HCT116 (cell line): ENCODE results near the gene CAPN10. TPM values are rescaled to one million over a fixed set of nuclear protein-coding genes. Genes with fewer than 3 reads are reported as not detected.

Source experiments
- ATAC-seq: fragments of 200-7000 bp; cut with Tn5 transposase; 2 replicates; pipeline ENCODE4 v1.9.1; 2020; ENCODE audit warnings: mild to moderate bottlenecking, moderate library complexity
- BruUV-seq: library from RNA; stranded (reverse); fragments of 400-500 nt; replicated peaks from 2 replicates; lab custom pipeline; 2021; lab: Mats Ljungman, UMichigan
- CTCF ChIA-PET: fragments of 300-600 bp; sonication (Branson Sonifier 250); formaldehyde crosslinking; loops from one replicate; lab custom pipeline; 2021; ENCODE audit warnings: antibody characterized with exemption; lab: Charles Lee
- POLR2A ChIA-PET: fragments of 300-600, 350-600 bp; sonication (Branson Sonifier 250); formaldehyde crosslinking; loops from one replicate; lab custom pipeline; 2021; ENCODE audit warnings: antibody characterized with exemption; lab: Charles Lee
- RAD21 ChIA-PET, 2 experiments: fragments of 300-600 bp; sonication (Branson Sonifier 250); formaldehyde crosslinking; loops; one replicate each; lab custom pipeline; 2023; ENCODE audit warnings: low total read pairs in 2 of 2; ENCODE audit not compliant: uncharacterized antibody in 2 of 2, unreplicated experiment in 2 of 2, low non-redundant PET in 1 of 2; lab: Charles Lee
- DNase-seq: peaks from one replicate; pipeline ENCODE4 v3.0.0-alpha.2; 2010; ENCODE audit warnings: low read depth, low spot score
- H2AFZ ChIP-seq: fragments of 200-600 bp; shearing (Covaris generic), sonication (generic); 2 replicates; pipeline ENCODE4 v1.6.1; 2017; ENCODE audit warnings: low read depth, mixed run types, mixed read lengths, antibody characterized with exemption, low read length; ENCODE audit not compliant: poor library complexity, severe bottlenecking
- H3K27ac ChIP-seq: 2 replicates; pipeline ENCODE4 v1.5.1; 2012; ENCODE audit warnings: low read depth, low read length
- H3K27me3 ChIP-seq: fragments of 200-600 bp; sonication (generic); 2 replicates; pipeline ENCODE4 v1.6.1; 2016; ENCODE audit warnings: mixed run types, low read length, mixed read lengths; ENCODE audit not compliant: insufficient read depth
- H3K36me3 ChIP-seq, 2 experiments: fragments of 200-500 bp in 1 of 2; fragments of 200-600 bp in 1 of 2; sonication (Bioruptor generic) in 1 of 2; sonication (generic) in 1 of 2; 2 replicates each; pipeline versions ENCODE4 v1.5.1 to v1.6.1; 2014 to 2016; ENCODE audit warnings: low read length in 2 of 2, inconsistent platforms in 1 of 2, mixed read lengths in 1 of 2, mixed run types in 1 of 2; ENCODE audit not compliant: insufficient read depth in 2 of 2, control insufficient read depth in 1 of 2
- H3K4me1 ChIP-seq, 2 experiments: fragments of 200-600 bp in 1 of 2; sonication (generic) in 1 of 2; 2 replicates each; pipeline versions ENCODE4 v1.5.1 to v1.6.1; 2012 to 2017; ENCODE audit warnings: low read length in 2 of 2, inconsistent platforms in 1 of 2, mild to moderate bottlenecking in 1 of 2, mixed read lengths in 1 of 2, mixed run types in 1 of 2, moderate library complexity in 1 of 2; ENCODE audit not compliant: insufficient read depth in 2 of 2, control insufficient read depth in 1 of 2
- H3K4me2 ChIP-seq: fragments of 200-600 bp; sonication (generic); 2 replicates; pipeline ENCODE4 v1.6.1; 2017; ENCODE audit warnings: mixed run types, low read length, mixed read lengths
- H3K4me3 ChIP-seq, 2 experiments: fragments of 200-600 bp in 1 of 2; sonication (generic) in 1 of 2; replicated peaks in 1 of 2; 2 replicates each; pipeline ENCODE4 v1.5.1; 2011 to 2016; ENCODE audit warnings: low read length in 2 of 2, control low read depth in 1 of 2, low read depth in 1 of 2, mild to moderate bottlenecking in 1 of 2, mixed read lengths in 1 of 2, mixed run types in 1 of 2
- H3K79me2 ChIP-seq: fragments of 200-600 bp; sonication (generic); 2 replicates; pipeline ENCODE4 v1.6.1; 2017; ENCODE audit warnings: mild to moderate bottlenecking, mixed run types, low read length, moderate library complexity, mixed read lengths; ENCODE audit not compliant: insufficient read depth
- H3K9ac ChIP-seq: fragments of 200-600 bp; sonication (generic); 2 replicates; pipeline ENCODE4 v1.6.1; 2016; ENCODE audit warnings: low read length, mixed read lengths
- H3K9me2 ChIP-seq: fragments of 200-600 bp; sonication (generic), shearing (Covaris generic); 2 replicates; pipeline ENCODE4 v1.6.1; 2017; ENCODE audit warnings: mixed run types, mild to moderate bottlenecking, moderate library complexity; ENCODE audit not compliant: insufficient read depth
- H3K9me3 ChIP-seq, 2 experiments: fragments of 200-500 bp in 1 of 2; fragments of 200-600 bp in 1 of 2; sonication (Bioruptor generic) in 1 of 2; sonication (generic) in 1 of 2; 2 replicates each; pipeline ENCODE4 v1.6.1; 2014 to 2017; ENCODE audit warnings: low read length in 2 of 2, mixed read lengths in 2 of 2, inconsistent platforms in 1 of 2, low read depth in 1 of 2, mild to moderate bottlenecking in 1 of 2, mixed run types in 1 of 2, moderate library complexity in 1 of 2; ENCODE audit not compliant: control insufficient read depth in 1 of 2, insufficient read depth in 1 of 2
- H4K20me1 ChIP-seq: fragments of 200-600 bp; sonication (generic), shearing (Covaris generic); 2 replicates; pipeline ENCODE4 v1.6.1; 2017; ENCODE audit warnings: mixed run types, mild to moderate bottlenecking, moderate library complexity; ENCODE audit not compliant: insufficient read depth
- CEBPB ChIP-seq: IDR thresholded peaks from 2 replicates; pipeline ENCODE4 v1.6.1; 2012; ENCODE audit warnings: low read depth
- CTCF ChIP-seq, 3 experiments: fragments of 200-600 bp in 1 of 3; sonication (generic) in 1 of 3; IDR thresholded peaks in 2 of 3; conservative IDR thresholded peaks in 1 of 3; 2 replicates each; pipeline ENCODE4 v1.5.1; 2012 to 2017; ENCODE audit warnings: low read depth in 2 of 3, low read length in 2 of 3, antibody characterized with exemption in 1 of 3, borderline replicate concordance in 1 of 3, control low read depth in 1 of 3, mild to moderate bottlenecking in 1 of 3, mixed read lengths in 1 of 3, mixed run types in 1 of 3, moderate library complexity in 1 of 3; ENCODE audit not compliant: insufficient read depth in 1 of 3
- EGR1 ChIP-seq: IDR thresholded peaks from 2 replicates; pipeline ENCODE4 v1.6.1; 2012; ENCODE audit warnings: low read depth
- EZH2 ChIP-seq: fragments of 200-600 bp; sonication (generic); IDR thresholded peaks from 2 replicates; pipeline ENCODE4 v1.6.1; 2017; ENCODE audit warnings: antibody characterized with exemption, mixed run types
- EZH2phosphoT487 ChIP-seq: fragments of 200-600 bp; IDR thresholded peaks from 2 replicates; pipeline ENCODE4 v1.6.1; 2018; ENCODE audit warnings: antibody characterized with exemption, borderline replicate concordance
- FOSL1 ChIP-seq: IDR thresholded peaks from 2 replicates; pipeline ENCODE4 v1.6.1; 2012; ENCODE audit warnings: low read depth
- JUND ChIP-seq: IDR thresholded peaks from 2 replicates; pipeline ENCODE4 v1.6.1; 2012
- SIN3A ChIP-seq: IDR thresholded peaks from 2 replicates; pipeline ENCODE4 v1.6.1; 2012; ENCODE audit warnings: low read depth
- TCF7L2 ChIP-seq: IDR thresholded peaks from 2 replicates; pipeline ENCODE4 v1.7.0; 2011; ENCODE audit warnings: borderline replicate concordance, inconsistent platforms; ENCODE audit not compliant: insufficient read depth, insufficient read length; ENCODE audit errors: extremely low read depth
- ZNF274 ChIP-seq: fragments of 200-500 bp; sonication (Bioruptor generic); IDR thresholded peaks from 2 replicates; pipeline ENCODE4 v1.6.1; 2014; ENCODE audit warnings: mild to moderate bottlenecking, low read depth, low read length, inconsistent platforms
- intact Hi-C: fragments of 100-400 bp; cut with micrococcal nuclease; formaldehyde crosslinking; loops from 2 replicates; pipeline ENCODE4 v1.10.0; 2022
- total RNA-seq: library from RNA; stranded (reverse); gene quantifications from one replicate; pipeline ENCODE4 v1.2.1, GENCODE V29; 2021; ENCODE audit not compliant: unreplicated experiment
- TF ChIP-seq, protein P1 (sequence below): IDR thresholded peaks from 2 replicates; pipeline ENCODE4 v1.6.1; 2012
- TF ChIP-seq, protein P2 (sequence below): IDR thresholded peaks from 2 replicates; pipeline ENCODE4 v1.6.1; 2012
- TF ChIP-seq, protein P3 (sequence below): IDR thresholded peaks from 2 replicates; pipeline ENCODE4 v1.6.1; 2011; ENCODE audit warnings: mild to moderate bottlenecking, low read length, moderate library complexity; ENCODE audit not compliant: insufficient replicate concordance; ENCODE audit errors: extremely low read depth

CAPN10 gene
- total RNA-seq, 1 experiment from 2014 or later: 40.7 TPM

DNA sequence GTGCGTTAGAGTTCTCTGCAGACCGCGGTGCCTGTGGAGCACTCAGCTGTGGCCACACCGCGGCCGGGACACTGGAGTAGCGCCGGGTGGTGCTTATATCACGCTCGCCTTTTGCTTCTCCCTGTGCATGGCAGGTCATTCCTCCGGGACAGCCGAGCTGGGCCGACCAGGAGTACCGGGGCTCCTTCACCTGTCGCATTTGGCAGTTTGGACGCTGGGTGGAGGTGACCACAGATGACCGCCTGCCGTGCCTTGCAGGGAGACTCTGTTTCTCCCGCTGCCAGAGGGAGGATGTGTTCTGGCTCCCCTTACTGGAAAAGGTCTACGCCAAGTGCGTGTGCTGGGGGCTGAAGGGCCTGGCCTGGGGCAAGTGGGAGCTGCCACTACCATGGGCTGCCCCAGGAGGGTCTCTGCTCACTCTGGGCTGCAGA lies 4.2 kb downstream of the CAPN10 start:
- no peaks in the 10 kb centered on the region for H3K9me2 ChIP-seq
- ChIA-PET CTCF (no interaction called here), RAD21 (no interaction called here), POLR2A (no interaction called here)
- no peak overlapping the region for H3K27ac ChIP-seq
- intact Hi-C loops: no loop called here
- H3K4me1 ChIP-seq: peaks cover 9 to 14% of the 10 kb centered on the region in 2 experiments
- H4K20me1 ChIP-seq: no peaks in the 10 kb centered on the region
- DNase-seq (no peak), ATAC-seq (no peak)
- peaks cover 3 to 9% of the 10 kb centered on the region in 2 experiments; a peak in 3 of 4 replicates for H3K36me3 ChIP-seq
- H3K27me3 ChIP-seq: no peaks in the 10 kb centered on the region
- TF ChIP-seq EZH2phosphoT487 (no peak), JUND (no peak), CEBPB (no peak), TCF7L2 (no peak), EZH2 (no peak), ZNF274 (no peak), SIN3A (no peak), EGR1 (no peak), FOSL1 (no peak), CTCF (IDR thresholded peaks at IDR 0.05 in 2 of 3, conservative IDR thresholded peaks at IDR 0.05 in 1 of 3; ENCODE audit: borderline replicate concordance in 1 of 3, insufficient read depth in 1 of 3, low read depth in 2 of 3, low read length in 2 of 3) (no peak)
- TF ChIP-seq, protein P1, sequence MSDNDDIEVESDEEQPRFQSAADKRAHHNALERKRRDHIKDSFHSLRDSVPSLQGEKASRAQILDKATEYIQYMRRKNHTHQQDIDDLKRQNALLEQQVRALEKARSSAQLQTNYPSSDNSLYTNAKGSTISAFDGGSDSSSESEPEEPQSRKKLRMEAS: no peak
- TF ChIP-seq, protein P2, sequence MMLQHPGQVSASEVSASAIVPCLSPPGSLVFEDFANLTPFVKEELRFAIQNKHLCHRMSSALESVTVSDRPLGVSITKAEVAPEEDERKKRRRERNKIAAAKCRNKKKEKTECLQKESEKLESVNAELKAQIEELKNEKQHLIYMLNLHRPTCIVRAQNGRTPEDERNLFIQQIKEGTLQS: no peak
- TF ChIP-seq, protein P3, sequence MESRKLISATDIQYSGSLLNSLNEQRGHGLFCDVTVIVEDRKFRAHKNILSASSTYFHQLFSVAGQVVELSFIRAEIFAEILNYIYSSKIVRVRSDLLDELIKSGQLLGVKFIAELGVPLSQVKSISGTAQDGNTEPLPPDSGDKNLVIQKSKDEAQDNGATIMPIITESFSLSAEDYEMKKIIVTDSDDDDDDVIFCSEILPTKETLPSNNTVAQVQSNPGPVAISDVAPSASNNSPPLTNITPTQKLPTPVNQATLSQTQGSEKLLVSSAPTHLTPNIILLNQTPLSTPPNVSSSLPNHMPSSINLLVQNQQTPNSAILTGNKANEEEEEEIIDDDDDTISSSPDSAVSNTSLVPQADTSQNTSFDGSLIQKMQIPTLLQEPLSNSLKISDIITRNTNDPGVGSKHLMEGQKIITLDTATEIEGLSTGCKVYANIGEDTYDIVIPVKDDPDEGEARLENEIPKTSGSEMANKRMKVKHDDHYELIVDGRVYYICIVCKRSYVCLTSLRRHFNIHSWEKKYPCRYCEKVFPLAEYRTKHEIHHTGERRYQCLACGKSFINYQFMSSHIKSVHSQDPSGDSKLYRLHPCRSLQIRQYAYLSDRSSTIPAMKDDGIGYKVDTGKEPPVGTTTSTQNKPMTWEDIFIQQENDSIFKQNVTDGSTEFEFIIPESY: no peak
- H3K9me3 ChIP-seq: no peaks in the 10 kb centered on the region
- no peak overlapping the region for H3K9ac ChIP-seq
- H3K4me2 ChIP-seq: no peak overlapping the region
- BruUV-seq: no TSS peak
- no peak overlapping the region for H3K4me3 ChIP-seq
- no peak overlapping the region for H2AFZ ChIP-seq
- peaks cover 37% of the 10 kb centered on the region for H3K79me2 ChIP-seq
